Measurements from ENCODE around the gene OSBPL3.
"Not testable (repeated sequence)": the region's sequence is repeated elsewhere in the genome, so short reads cannot be mapped to it uniquely, and the experiment has no call there.

Gene OSBPL3

GRCh38 chr7:24797270-24797669 lies 182.7 kb downstream of the OSBPL3 start:
- TF ChIP-seq CTCF (IDR thresholded peaks at IDR 0.05) = no peak
- H3K4me3 Mint-ChIP-seq = no peak overlapping the region
- H3K4me1 Mint-ChIP-seq = peaks cover 7% of the 10 kb centered on the region
- no peak for DNase-seq
- H3K27me3 Mint-ChIP-seq (ENCODE audit: low read depth, poor library complexity) = peaks cover 4% of the 10 kb centered on the region
- H3K27ac Mint-ChIP-seq = no peak overlapping the region
- H3K36me3 Mint-ChIP-seq (ENCODE audit: low read depth) = peaks cover 3% of the 10 kb centered on the region
- no peaks in the 10 kb centered on the region for H3K9me3 Mint-ChIP-seq

GRCh38 chr7:24795407-24795767 lies 184.6 kb downstream of the OSBPL3 start:
- H3K36me3 Mint-ChIP-seq (ENCODE audit: low read depth) = no peaks in the 10 kb centered on the region
- peaks cover 7% of the 10 kb centered on the region for H3K4me1 Mint-ChIP-seq
- H3K9me3 Mint-ChIP-seq = no peaks in the 10 kb centered on the region
- no peak overlapping the region for H3K27ac Mint-ChIP-seq
- no peak for TF ChIP-seq CTCF (IDR thresholded peaks at IDR 0.05)
- no peak for DNase-seq
- H3K4me3 Mint-ChIP-seq = no peak overlapping the region
- peaks cover 4% of the 10 kb centered on the region for H3K27me3 Mint-ChIP-seq (ENCODE audit: low read depth, poor library complexity)

- DNase-seq; H3K4me3 Mint-ChIP-seq; H3K9me3 Mint-ChIP-seq; H3K27me3 Mint-ChIP-seq (ENCODE audit: low read depth, poor library complexity); H3K4me1 Mint-ChIP-seq; H3K27ac Mint-ChIP-seq; H3K36me3 Mint-ChIP-seq (ENCODE audit: low read depth): not testable (repeated sequence)
Measured at GRCh38 chr7:24794751-24795406, 185.1 kb downstream of the OSBPL3 start.

GRCh38 chr7:24793982-24794648 lies 185.9 kb downstream of the OSBPL3 start:
- Mint-ChIP-seq H3K36me3 (ENCODE audit: low read depth) (no peaks in the 10 kb centered on the region), H3K4me1 (peaks cover 7% of the 10 kb centered on the region), H3K27me3 (ENCODE audit: low read depth, poor library complexity) (peaks cover 4% of the 10 kb centered on the region), H3K27ac (no peak overlapping the region), H3K4me3 (no peak overlapping the region), H3K9me3 (peaks cover 9% of the 10 kb centered on the region)
- no peak for DNase-seq
- no peak for TF ChIP-seq CTCF (IDR thresholded peaks at IDR 0.05)

- Mint-ChIP-seq H3K36me3 (ENCODE audit: low read depth) (no peaks in the 10 kb centered on the region), H3K4me3 (no peak overlapping the region), H3K27me3 (ENCODE audit: low read depth, poor library complexity) (no peaks in the 10 kb centered on the region), H3K9me3 (peaks cover 24% of the 10 kb centered on the region), H3K4me1 (peaks cover 3% of the 10 kb centered on the region), H3K27ac (no peak overlapping the region)
- no peak for TF ChIP-seq CTCF (IDR thresholded peaks at IDR 0.05)
- DNase-seq = no peak
Measured at GRCh38 chr7:24788961-24789576, 190.9 kb downstream of the OSBPL3 start.

GRCh38 chr7:24788075-24788474 lies 191.9 kb downstream of the OSBPL3 start:
- Mint-ChIP-seq H3K27ac (no peak overlapping the region), H3K27me3 (ENCODE audit: low read depth, poor library complexity) (peaks cover 5% of the 10 kb centered on the region), H3K4me1 (no peaks in the 10 kb centered on the region), H3K4me3 (no peak overlapping the region), H3K36me3 (ENCODE audit: low read depth) (no peaks in the 10 kb centered on the region), H3K9me3 (peaks cover 32% of the 10 kb centered on the region)
- no peak for DNase-seq
- TF ChIP-seq CTCF (IDR thresholded peaks at IDR 0.05) = no peak
